Activated CD8-positive, alpha-beta memory T cell treated with anti-CD3 and anti-CD28 coated beads for 48 hours (primary cell): ENCODE results near the gene SGPL1.

Source experiments
- DNase-seq, 3 experiments: peaks; one replicate each; pipeline ENCODE4 v3.0.0-alpha.2; 2020; ENCODE audit warnings: low read depth in 2 of 3, low spot score in 2 of 3

Gene SGPL1

DNA sequence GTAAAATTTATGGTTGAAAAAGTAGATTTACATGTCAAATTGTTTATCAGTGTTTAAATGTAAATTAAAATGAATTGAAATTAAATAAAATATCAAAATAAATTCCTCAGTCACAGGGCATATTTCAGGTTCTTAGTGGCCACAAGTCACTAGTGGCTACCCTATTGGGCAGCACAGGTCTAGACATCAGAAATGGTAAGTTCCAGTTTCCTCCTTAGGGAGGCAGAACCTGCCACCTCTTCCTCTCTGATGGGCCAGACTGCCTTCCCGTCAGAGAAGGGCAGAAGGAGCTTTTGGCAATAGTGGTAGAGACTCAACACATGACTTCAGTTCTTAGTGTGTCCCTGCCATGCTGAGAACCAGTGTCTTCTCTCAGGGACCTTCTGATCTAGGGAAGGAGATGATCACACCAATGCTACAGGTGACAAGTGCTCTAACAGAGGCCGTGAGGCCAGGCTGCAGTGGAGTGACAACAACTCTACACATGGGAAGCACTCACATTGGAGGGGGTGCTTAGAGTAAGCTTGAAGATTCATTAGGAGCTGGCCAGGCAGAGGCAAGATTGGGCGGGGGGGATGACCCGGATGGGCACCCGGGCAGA, 87.0 kb downstream of the SGPL1 start:
- DNase-seq: no peak

DNA sequence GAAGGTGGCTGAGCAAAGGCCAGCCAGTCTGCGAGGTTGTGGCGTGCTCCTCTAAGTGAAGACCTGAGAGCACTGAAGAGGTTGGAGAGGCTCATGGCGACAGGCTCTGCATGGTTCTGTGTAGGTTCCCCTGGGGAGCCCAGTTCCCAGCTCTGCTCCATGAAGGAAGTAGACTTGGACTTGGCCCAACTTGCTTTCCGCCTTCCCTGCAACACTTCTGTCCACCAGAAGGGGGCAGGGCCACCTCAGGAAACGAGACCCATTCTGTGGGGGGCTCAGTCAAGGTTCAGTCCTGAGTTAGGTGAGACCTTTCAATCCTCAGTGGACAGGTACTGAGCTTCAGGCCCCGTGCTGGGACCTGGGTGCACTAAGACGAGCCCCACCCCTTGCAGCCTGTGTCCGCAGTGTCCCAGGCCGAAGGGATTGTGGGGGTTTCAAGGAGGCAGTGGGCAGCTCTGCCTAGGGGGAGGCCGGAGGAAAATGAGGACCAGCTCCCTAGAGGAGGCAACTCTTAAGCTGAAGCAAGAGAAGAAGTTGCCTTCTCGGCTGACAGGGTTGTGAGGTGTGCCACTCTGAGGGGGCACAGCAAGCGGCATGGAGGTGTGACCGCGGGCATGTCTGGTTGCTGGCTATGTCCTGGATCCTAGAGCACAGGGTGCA, 87.6 kb downstream of the SGPL1 start:
- peak in 1 of 3 experiments; percentile 27 for DNase-seq

DNA sequence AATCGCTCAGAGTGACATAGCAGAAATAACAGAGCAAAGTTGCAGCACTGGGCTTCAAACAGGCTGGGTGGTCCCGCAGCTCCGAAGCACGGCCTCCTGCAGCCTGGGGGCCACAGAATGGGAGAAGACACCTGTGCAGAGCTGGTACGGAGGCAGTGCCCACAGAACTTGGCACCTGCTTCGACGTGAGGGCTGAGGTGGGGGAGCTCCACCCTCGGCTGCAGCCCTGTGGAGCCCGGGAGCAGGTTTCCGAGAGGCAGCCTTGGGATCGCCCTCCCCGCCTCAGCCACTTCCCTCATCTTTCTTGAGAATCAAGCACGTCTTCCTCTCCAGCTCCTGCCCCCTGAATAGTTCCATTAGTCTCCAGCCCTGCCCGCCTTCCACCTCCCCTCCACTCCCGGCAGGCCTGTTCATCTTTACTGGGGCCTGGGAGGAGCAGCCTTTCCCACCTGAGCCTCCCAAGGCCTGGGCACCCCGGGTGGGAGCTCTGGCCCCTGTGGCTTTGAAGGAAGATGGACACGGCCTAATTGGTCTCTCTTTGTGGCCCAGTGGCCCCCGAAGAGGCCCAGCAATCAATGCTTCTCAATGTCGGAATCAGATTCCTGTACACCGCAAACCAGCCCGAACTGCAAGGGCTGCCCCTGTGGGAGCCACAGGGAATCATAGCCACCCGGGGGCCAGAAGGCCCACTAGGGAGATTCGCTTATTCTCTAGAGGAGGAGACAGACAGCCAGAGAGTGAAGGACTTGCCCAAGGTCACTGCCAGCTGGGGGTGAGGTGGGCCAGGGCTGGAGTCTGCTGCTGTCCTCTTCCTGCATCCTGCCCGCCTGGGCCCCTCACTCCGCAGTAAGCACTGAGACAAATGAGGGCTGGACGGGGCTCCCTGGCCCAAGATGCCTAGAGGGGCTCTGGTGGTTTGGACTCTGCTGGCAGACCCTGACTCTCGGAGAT, 89.6 kb downstream of the SGPL1 start:
- DNase-seq: no peak

DNA sequence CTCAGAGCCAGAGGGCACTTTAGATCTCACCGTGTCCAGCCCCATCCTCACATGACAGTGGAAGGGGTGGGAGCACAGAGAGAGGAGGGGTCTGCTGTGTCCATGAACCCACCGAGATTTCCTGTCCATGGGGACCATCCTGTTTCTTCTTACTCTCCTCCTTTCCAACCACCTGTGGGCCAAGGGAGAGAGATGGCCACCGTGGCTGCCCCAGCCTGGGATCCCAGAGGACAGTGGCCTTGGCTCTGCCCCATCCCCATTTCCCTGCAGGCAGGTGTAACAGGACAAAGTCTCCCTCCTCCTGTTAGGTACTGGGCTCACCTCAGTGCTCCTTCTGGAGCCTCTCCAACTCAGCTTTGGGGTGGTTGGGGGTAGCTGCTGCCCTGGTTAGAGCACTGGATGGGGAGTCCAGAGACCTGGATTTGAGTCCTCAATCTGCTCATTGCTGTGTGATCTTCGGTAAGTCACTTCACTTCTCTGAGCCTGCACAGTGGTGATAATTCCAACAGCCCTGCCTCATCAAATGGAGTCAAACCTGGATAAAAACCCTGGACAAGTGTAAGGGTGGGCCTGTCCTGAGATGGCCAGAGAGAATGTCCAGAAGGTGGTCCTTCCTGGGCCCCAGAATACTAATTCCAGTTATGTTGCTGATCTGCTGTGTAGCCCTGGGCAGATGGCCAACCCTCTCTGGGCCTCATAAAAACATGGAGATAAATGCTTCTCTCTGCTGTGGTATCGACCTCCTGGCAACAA, 90.5 kb downstream of the SGPL1 start:
- DNase-seq: no peak

DNA sequence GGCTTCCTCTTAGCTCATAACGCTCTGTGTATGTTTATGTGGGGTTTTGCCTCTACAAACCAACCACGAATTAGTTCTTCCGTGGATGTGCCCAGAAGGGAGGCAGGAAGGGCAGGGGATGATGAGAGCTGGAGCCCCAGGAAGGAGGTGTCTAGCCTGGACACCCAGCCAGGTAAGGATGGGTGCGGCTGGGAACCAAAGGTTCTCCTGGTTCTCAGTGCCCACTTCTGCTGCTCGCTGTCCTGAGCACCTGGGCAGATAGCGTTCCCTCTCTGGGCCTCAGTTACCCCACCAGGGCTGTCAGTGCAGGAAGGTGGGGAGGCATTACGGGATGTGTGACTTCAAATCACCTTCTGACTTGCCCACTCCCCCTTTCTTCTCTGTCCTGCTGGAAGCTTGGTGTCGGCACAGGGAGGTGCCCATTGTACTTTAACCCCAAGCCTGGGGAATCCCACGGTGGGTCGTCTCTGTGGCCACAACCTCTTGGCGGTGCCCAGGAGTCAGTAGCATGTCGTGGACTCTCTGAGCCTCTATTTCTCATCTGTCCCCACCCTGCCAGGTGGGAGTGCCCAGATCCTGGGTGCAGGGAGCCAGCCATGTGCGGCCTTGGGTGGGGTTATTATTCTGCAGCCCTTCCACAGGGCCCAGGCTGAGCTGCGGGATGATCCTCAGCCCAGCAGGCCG, 91.3 kb downstream of the SGPL1 start:
- DNase-seq: no peak

DNA sequence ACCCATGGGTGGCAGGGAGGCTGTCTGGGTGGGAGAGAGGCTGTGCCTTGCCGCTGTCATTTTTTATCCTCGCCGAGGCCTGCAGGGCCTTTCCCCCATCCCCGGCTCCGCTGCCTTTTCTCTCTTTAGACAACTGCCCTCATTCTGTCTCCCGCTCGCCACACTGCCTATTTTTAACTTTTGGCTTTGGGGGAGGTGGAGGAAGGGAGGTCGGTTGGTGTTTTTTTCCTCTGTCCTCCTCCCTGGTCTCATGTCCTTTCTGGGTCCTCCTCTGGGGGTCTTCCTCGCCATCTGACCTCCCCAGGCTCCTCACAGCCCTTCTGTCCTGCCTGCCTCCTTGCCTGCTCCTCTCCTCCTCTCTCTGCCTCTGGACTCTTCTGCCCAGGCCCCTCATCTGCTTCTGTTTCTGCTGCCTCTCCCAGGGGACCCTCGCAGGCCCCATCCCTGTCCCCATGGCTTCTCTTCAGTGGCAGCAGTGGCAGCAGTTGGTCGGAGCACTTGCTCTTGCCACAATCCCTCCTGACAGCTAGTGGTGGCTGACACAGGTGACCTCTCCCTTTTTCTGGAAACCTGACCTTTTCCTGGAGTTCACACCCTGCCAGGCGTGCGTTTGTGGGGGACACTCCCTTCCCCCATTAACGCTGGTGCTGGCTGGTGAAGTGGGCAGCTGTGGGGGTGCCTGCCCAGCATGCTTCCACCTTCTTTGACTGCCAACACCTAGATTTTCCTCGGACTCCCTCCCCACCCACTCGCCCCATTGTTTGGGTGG, 92.1 kb downstream of the SGPL1 start:
- no peak for DNase-seq

DNA sequence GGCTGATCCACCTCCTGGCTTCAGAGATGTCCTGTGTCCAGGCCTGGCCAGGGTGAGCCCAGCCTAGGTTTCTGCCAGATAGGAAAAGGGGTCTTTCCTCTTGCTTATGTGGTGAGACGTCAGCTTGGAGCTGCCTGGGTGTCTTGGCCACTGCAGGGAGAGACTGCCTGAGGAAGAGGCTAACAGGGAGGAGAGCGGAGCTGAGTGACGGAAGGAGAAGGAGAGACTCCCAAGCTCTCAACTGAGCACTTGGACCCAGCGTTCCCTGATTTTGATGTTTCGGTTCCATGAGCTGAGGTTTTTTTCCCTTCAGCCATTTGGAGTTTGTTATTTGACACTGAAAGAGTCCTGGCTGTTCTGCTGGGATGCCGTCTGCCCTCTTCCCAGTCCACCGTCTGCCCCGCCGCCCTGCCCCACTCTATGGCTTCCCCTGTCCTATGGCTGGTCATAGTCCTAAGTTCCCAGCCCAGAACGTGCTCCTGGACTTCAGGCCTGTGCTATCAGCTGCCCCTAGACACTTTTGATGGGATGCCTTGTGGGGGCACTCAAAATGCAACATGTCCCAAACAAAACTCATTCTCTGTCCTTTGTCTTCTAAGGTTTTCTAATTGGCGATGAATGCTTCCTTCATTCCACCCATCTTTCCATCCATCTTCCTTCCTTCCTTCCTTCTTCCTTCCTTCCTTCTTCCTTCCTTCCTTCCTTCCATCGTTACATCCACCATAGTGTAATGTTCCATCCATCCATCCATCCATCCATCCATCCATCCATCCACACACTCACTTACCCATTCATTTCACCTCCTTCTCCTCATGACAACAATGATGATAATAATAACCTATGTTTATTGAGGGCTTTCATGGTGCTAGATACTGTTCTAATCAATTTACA, 92.9 kb downstream of the SGPL1 start:
- DNase-seq: no peak

DNA sequence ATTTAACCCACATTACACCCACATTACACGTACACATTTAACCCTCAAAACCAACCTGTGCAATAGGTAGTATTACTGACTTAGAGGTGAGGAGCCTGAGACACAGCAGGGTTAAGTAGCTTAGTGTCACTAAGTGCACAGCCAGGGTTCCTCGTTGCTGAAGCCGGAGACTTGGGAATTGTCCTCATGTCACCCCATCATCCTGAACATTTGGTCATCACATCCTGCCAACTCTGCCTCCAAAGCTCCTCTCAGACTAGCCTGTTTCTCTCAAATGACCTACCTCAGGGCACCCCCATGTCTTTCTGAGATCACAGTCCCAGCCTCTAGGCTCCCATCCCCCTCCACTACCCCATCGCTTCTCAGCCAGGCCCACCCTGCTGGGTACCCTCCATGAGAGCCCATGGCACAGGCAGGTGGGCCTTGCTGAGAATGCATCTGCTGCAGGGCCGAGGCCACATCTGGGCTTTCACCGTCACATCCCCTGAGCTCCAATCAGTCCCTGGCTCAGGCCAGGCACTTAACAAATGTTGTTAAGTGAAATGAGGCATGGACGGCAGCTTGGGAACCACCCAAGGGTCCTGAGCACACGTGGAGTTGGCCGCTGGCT, 93.7 kb downstream of the SGPL1 start:
- DNase-seq: no peak

DNA sequence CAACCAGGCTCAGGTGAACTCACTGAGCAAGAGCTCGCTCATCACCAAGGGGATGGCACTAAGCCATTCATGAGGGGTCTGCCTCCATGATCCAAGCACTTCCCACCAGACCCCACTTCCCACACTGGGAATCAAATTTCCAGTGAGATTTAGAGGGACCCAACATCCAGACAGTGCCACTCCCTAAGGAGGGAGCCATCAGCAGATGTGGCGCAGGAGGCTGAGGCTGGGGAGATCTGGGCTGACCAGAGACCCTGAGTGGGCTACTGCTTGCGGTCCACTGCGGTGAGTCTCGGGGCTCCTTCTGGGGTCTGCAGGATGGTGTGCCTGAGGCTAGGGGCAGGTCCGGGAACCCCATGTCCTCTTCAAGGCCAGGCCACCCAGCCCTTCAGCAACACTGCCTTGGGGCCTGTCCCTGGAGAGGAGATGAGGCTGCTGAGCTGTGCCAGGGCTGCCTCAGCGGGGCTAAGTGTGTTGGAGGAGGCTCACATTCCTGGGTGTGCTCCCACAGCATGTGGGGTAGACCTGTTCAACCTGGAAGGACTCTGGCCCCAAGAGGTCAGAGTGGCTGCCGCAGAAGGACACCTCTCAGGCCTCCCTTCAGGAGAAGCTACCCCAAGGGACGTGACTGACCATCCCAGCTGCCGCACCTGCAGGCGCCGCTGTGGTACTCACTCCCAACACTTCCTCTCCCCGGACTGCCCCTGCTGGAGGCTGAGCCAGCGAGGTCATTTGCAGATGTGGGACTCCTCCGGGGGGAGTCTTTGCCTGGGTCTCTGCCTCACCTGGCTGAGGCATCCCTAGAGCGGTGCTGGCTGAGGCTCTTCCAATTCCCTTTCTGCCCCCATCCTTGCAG, 95.0 kb downstream of the SGPL1 start:
- no peak for DNase-seq

DNA sequence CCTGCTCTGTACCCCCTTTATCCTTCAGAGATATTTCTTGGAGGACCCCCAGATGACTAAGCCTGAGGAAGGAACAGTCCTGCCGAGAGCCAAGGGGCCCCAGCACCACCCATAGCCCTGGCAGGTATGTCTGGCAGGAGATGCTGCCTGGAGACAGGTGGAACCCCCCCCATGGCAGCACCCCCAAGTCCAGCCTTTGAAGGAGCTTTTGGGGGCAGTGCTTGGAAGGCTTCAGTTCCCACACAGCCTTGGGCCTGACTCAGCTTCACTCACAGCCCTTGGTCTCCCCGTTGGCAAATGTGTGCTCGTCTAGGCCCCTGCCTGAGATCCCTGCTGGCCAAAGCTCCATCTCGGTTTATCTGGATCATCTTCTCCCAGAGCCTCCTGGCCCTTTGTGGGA, 95.6 kb downstream of the SGPL1 start:
- no peak for DNase-seq

DNA sequence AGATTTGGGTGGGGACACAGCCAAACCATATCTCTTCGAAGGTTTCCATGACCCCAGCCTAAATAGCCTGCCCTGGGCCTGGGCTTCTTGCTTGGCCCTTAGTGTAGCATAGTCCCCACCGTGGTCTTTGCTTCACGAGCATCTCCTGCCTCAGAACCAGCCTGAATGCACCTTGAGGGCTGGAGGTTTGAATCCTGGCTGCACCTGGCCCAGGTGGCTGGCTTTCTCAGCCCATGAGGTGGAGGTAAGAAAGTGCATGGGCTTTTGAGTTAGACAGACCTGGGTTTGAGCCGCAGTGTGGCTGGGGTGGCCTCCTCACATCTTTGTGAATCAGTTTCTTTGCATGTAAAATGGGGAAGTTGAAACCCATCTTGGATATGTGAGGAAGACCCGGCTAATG, 96.8 kb downstream of the SGPL1 start:
- no peak for DNase-seq

DNA sequence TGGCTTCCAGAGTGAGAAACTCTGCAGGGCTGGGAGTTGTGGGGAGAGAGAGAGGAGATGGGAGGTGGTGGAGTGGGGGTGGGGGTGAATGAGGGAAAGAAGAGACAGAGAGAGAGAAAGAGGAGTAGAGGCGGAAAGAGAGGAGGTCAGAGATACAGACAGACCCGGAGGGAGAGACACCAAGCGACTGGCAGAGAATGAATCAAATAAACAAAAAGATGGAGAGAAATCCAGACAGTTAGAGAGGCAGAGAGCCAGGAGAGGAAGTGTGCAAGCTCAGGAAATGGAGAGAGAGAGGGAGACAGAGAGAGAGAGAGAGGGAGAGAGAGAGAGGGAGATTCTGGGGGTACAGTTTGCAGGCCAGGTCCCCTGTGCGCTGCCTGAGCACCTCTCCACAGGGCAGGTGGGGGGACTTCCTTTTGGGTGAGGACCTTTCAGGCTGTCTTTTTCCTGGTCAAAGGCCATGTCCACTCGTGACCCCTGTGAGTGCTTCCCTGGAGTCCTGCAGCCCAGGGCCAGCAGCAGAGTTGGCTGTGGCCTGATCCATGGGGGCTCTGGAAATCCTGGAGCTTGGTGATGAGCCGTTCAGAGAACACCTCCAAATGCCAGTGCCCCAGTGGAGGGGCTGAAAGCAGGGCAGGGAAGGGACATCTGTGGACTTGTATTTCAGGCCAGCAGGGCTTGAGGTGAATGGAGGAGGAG, 97.6 kb downstream of the SGPL1 start:
- DNase-seq: no peak

DNA sequence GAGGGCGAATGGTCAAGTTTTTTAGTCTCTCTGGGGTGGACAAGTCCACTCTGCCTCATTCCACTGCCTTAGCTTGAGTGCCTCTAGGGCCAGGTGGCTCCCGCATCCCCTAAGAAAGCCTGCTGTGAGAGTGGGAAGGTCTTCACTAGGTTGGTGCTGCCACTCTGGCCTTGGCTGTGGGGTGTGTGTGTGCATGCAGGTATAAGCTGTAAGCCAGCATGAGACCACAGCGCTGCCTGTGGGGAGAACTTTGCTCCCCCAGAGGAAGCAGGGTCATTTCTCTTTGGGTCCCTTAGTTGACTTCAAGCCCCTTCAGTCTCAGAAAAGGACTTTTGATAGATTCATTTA, 98.1 kb downstream of the SGPL1 start:
- DNase-seq: no peak

DNA sequence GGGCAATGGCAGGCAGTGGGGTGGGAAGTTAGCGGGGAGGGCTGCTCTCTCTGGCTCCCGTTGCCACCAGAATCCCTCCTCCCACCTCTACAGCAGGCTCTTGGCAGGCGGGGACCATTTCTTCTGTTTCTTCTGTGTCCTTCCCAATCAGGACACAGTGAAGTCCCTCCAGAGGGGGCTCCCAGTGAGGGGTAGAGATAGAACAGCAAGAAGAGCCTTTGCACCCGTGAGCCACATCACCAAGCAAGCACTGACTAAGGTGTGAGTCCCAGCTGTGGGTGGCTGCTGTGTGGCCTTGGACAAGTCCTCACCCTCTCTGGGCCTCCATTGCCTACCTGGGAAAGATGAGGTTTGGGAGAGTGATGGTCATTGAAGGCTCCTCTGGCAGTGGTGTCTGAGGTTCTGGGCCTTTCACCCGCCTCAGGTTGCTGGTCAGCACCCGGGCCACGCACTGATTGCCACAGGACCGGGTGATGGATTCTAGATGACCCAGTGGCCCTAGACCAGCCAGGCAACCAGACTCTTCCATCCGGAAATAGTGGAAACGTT, 98.6 kb downstream of the SGPL1 start:
- DNase-seq: no peak

DNA sequence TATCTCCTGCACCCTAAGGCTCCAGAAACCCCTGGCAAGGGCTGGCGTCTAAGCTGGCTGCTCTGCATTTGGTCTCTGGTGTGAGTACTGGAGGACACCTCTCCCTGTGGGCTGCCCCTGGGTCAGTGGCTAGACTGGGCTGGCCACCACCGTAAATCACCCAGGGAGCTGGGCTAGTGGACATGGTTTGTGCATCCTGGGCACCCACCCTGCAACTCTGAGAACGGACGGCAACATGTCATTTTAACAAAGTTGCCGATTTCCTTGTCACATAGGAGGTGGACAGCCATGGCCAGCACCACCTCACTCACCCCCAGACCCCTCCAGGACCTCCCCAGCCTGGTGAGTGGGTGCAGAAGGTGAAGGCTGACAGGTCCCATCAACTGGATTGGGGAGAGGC, 99.5 kb downstream of the SGPL1 start:
- no peak for DNase-seq

DNA sequence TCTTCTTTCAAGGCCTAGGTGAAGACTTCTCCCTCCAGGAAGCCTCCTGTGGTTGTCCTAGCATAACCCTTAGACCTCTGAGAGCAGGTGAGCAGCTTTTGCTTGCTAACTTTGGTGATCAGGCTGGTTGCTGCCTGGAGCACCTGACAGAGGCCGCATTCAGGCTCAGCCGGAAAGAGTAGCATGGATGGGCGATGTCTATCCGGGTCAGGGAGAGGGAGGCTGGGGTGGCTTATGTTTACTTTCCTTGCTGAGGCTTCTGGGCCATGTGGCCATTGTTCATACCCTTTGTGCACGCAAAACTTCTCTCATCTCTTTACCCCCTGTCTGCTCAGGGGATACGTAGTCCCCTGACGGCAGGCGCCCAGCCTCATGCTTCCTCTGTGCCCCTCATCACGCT, 100.1 kb downstream of the SGPL1 start:
- no peak for DNase-seq

DNA sequence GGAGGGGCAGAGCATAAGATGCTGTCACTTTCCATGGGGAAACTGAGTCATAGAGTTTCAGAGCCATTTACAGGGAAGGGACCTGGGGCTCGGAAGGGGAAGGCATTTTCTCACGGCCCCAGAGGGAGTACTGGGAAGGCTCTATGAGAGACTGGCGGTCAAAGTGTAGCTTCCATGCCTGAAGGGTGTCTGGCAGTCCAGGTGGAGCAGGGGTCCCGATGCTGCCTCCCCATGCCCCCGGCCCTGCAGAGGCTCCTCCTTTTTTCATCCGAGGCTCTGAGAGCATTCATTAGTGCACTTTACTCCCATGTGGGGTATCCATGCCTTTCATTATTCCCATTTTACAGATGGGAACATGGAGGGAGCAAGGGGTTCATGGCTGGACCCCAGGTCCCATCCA, 100.5 kb downstream of the SGPL1 start:
- DNase-seq: no peak
